HK-2 (cell line): ENCODE data around the gene MYO1C.
"Not testable (repeated sequence)": the region's sequence is repeated elsewhere in the genome, so short reads cannot be mapped to it uniquely, and the experiment has no call there.

Experiments used
- DNase-seq: peaks from one replicate; pipeline ENCODE4 v3.0.0-alpha.2; 2018; ENCODE audit not compliant: unreplicated experiment

The MYO1C gene

GRCh38 chr17:1423456-1424135 is 68.9 kb downstream of the MYO1C start:
- no peak for DNase-seq

- peak; percentile 63 for DNase-seq
These were observed 69.6 kb downstream of the MYO1C start for GRCh38 chr17:1422885-1423284.

DNA sequence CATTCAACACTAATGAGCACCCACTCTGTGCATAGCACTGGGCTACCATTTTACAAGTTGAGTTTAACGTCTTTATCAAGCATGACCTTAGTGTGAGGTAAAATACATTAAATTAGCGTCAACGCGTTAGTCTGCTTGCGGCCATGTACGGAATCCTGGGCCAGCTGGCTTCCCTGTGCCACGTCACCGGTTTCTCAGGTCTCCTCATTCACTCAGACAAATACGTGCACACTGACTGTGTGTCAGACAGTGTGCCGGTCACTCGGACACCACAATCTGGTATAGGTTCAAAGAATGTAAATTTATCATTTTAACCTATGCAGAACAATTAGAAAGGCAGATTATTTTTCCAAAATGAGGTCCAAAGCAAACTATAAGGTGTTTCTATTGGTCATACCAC is 71.0 kb downstream of the MYO1C start:
- no peak for DNase-seq

- no peak for DNase-seq
These were observed 71.5 kb downstream of the MYO1C start for GRCh38 chr17:1420981-1421380.

DNA sequence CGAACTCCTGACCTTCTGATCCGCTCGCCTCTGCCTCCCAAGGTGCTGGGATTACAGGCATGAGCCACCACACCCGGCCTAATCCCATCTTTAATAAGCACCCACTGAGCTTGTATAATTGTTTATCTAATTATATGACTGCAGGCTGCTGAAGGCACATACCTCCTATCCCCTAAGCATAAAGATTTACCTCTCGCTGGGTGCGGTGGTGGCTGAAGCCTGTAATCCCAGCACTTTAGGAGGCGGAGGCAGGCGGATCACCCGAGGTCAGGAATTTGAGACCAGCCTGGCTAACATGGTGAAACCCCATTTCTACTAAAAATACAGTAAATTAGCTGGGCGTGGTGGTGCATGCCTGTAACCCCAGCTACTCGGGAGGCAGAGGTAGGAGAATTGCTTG is 72.3 kb downstream of the MYO1C start:
- DNase-seq, result no peak

DNA sequence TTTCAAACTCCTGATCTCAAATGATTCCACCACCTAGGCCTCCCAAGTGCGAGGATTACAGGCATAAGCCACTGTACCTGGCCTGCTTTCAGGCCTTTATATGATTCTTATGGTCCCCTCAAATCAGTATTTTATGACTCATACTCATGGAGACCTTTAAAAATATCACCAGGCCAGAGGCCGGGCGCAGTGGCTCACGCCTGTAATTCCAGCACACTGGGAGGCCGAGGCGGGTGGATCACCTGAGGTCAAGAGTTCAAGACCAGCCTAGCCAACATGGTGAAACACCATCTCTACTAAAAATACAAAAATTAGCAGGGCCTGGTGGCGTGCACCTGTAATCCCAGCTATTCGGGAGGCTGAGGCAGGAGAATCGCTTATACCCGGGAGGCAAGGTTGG is 74.0 kb downstream of the MYO1C start:
- DNase-seq, result not testable (repeated sequence)

DNA sequence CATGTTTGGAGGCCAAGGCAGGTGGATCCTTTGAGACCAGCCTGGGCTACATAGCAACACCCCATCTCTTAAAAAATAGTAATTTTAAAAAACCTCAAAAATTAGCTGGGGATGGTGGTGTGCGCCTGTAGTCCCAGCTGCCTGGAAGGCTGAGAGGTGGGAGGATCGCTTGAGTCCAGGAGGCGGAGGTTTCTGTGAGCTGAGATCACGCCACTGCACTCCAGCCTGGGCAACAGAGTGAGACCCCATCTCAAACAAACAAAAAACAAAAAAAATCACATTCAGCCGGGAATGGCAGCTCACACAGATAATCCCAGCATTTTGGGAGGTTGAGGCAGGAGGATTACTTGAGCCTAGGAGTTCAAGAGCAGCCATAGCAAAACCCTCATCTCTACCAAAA is 76.1 kb downstream of the MYO1C start:
- DNase-seq, result no peak

- no peak for DNase-seq
These were observed 77.9 kb downstream of the MYO1C start for GRCh38 chr17:1414634-1415033.
